ENCODE measurements around the gene ASB16.

- TF ChIP-seq CTCF (conservative IDR thresholded peaks at IDR 0.05 in 1 of 2, IDR thresholded peaks at IDR 0.05 in 1 of 2; ENCODE audit: extremely low read depth in 1 of 2, insufficient read depth in 1 of 2, low read depth in 1 of 2, low read length in 2 of 2) (no peak), EZH2 (IDR thresholded peaks at IDR 0.05; ENCODE audit: borderline replicate concordance, low read length) (no peak)
Observed at GRCh38 chr17:44222112-44222869, 51.8 kb downstream of the ASB16 start.
